ENCODE measurements around the gene MKKS. TPM values are rescaled to one million over a fixed set of nuclear protein-coding genes. Genes with fewer than 3 reads are reported as not detected.

MKKS gene
- total and polyA plus RNA-seq, 10 of the 15 experiments (the other 5 are each of a cell fraction or from before 2014, with no cell fraction given), result 4.3 to 17.9 (median 7.7) TPM

GRCh38 chr20:10453241-10453640 is 19.2 kb upstream of the MKKS start (continued):
- TF ChIP-seq ZBTB11 (CRISPR knock-in tag; IDR thresholded peaks at IDR 0.05) (no peak), NBN (IDR thresholded peaks at IDR 0.05) (0 out of 2 replicates have a peak, but pooled peaks have one; percentile 43), PML (IDR thresholded peaks at IDR 0.05; ENCODE audit: low read length) (no peak), TAF1 (IDR thresholded peaks at IDR 0.05; ENCODE audit: borderline replicate concordance, low read depth, low read length) (no peak), BCL3 (IDR thresholded peaks at IDR 0.05; ENCODE audit: borderline replicate concordance, insufficient read depth, low read depth, low read length, poor library complexity, severe bottlenecking) (no peak), MYC (IDR thresholded peaks at IDR 0.05; ENCODE audit: insufficient read depth, insufficient read length, insufficient replicate concordance, low read length, severe bottlenecking) (no peak), IRF5 (IDR thresholded peaks at IDR 0.05; ENCODE audit: borderline replicate concordance) (no peak), MEF2A (IDR thresholded peaks at IDR 0.05; ENCODE audit: insufficient read depth, low read depth, low read length) (0 out of 2 replicates have a peak, but pooled peaks have one; percentile 8), YY1 (IDR thresholded peaks at IDR 0.05; ENCODE audit: low read depth, low read length) (peak; percentile 68; the same call in 1 of the 2 replicates), ZBTB4 (CRISPR knock-in tag; IDR thresholded peaks at IDR 0.05) (no peak), NFYA (IDR thresholded peaks at IDR 0.05; ENCODE audit: borderline replicate concordance, low read depth, low read length) (no peak), HDAC6 (IDR thresholded peaks at IDR 0.05; ENCODE audit: unreplicated experiment) (no peak), ZNF384 (IDR thresholded peaks at IDR 0.05; ENCODE audit: borderline replicate concordance, low read depth, low read length) (no peak), CBFB (IDR thresholded peaks at IDR 0.05; ENCODE audit: low read depth) (peak; percentile 73; the same call in 1 of the 2 replicates), CREM (IDR thresholded peaks at IDR 0.05; ENCODE audit: low read depth) (no peak), SREBF2 (IDR thresholded peaks at IDR 0.05; ENCODE audit: low read length) (no peak), ZBTB33 (IDR thresholded peaks at IDR 0.05) (no peak), MYB (IDR thresholded peaks at IDR 0.05; ENCODE audit: borderline replicate concordance, low read depth, low read length) (no peak), CBX3 (IDR thresholded peaks at IDR 0.05; ENCODE audit: borderline replicate concordance, low read depth) (no peak)

Measured in GM12878 (cell line).